Measurements from ENCODE around the gene SLC9A1. TPM values are rescaled to one million over a fixed set of nuclear protein-coding genes. Genes with fewer than 3 reads are reported as not detected.

Gene SLC9A1
- polyA plus RNA-seq, 1 of the 3 experiments (the other 2 are of a cell fraction), result 11.4 TPM

GRCh38 chr1:27111626-27112573 is 43.0 kb downstream of the SLC9A1 start:
- H4K20me1 ChIP-seq (ENCODE audit: insufficient read depth), result no peaks in the 10 kb centered on the region
- H3K9me2 ChIP-seq, result no peaks in the 10 kb centered on the region
- H2AFZ ChIP-seq (ENCODE audit: low read depth), result no peak overlapping the region
- H3F3A ChIP-seq (replicated peaks; ENCODE audit: insufficient read depth), result peaks cover 22% of the 10 kb centered on the region
- H3K4me3 ChIP-seq (ENCODE audit: low read depth in 2 of 2, low read length in 1 of 2), result no peak overlapping the region
- WGBS (ENCODE audit: low lambda C conversion rate), result 30% methylated on average over 4 of the region's 5 CpGs
- H3K36me3 ChIP-seq (replicated peaks in 1 of 2; ENCODE audit: control insufficient read depth in 1 of 2, insufficient read depth in 2 of 2, low read length in 1 of 2), result no peaks in the 10 kb centered on the region
- H3K4me1 ChIP-seq (ENCODE audit: control insufficient read depth in 1 of 2, insufficient read depth in 2 of 2, low read depth in 1 of 2, low read length in 1 of 2), result peaks cover 9 to 17% of the 10 kb centered on the region in 2 experiments; a peak in 3 of 4 replicates
- no peaks in the 10 kb centered on the region for H3K9me3 ChIP-seq
- peak overlapping the region; percentile 57; the same call in 1 of the 2 replicates for H3K4me2 ChIP-seq
- ChIA-PET POLR2A (no interaction called here), CTCF (interaction anchor here (0.7 to 7.3 kb wide), 19 partner anchors 11 to 551 kb away, joined by 3 to 71 read pairs (median 5); no protein-coding TSS in a partner anchor)
- H3K27ac ChIP-seq (ENCODE audit: low read depth in 2 of 2, low read length in 1 of 2), result peak overlapping the region; percentile 34 to 83
- peak; percentile 63 for DNase-seq
- H3K9ac ChIP-seq, result no peak overlapping the region
- H3K27me3 ChIP-seq (ENCODE audit: insufficient read depth), result no peaks in the 10 kb centered on the region
- H3K79me2 ChIP-seq (ENCODE audit: insufficient read depth), result peaks cover 27% of the 10 kb centered on the region
- no peak for TF ChIP-seq RFX5 (IDR thresholded peaks at IDR 0.05; ENCODE audit: low read length)
- no peak for TF ChIP-seq MEF2A (IDR thresholded peaks at IDR 0.05; ENCODE audit: borderline replicate concordance, low read depth)
- no peak for TF ChIP-seq USF2 (IDR thresholded peaks at IDR 0.05; ENCODE audit: borderline replicate concordance, low read depth, low read length)
- no peak for TF ChIP-seq EZH2phosphoT487 (IDR thresholded peaks at IDR 0.05; ENCODE audit: borderline replicate concordance, low read depth)
- TF ChIP-seq GABPA (IDR thresholded peaks at IDR 0.05; ENCODE audit: low read depth), result peak; percentile 53
- peak; percentile 87 for TF ChIP-seq MAX (IDR thresholded peaks at IDR 0.05; ENCODE audit: low read depth)
- TF ChIP-seq CTCF (IDR thresholded peaks at IDR 0.05), result peak; percentile 54
- TF ChIP-seq TEAD4 (IDR thresholded peaks at IDR 0.05; ENCODE audit: borderline replicate concordance, insufficient read depth), result no peak
- TF ChIP-seq PBX3 (IDR thresholded peaks at IDR 0.05), result peak; percentile 65; the same call in 1 of the 2 replicates
- TF ChIP-seq RAD21 (IDR thresholded peaks at IDR 0.05; ENCODE audit: low read length), result peak; percentile 70
- TF ChIP-seq IRF3 (IDR thresholded peaks at IDR 0.05; ENCODE audit: low read depth, low read length), result no peak
- no peak for TF ChIP-seq ZBTB33 (IDR thresholded peaks at IDR 0.05; ENCODE audit: borderline replicate concordance, low read depth)
- no peak for TF ChIP-seq GATA2 (CRISPR knock-in tag; IDR thresholded peaks at IDR 0.05)
- no peak for TF ChIP-seq FOXM1 (IDR thresholded peaks at IDR 0.05; ENCODE audit: low read depth)
- peak; percentile 58; the same call in 1 of the 2 replicates for TF ChIP-seq SIN3A (IDR thresholded peaks at IDR 0.05; ENCODE audit: borderline replicate concordance, low read depth, low read length)
- TF ChIP-seq POLR2AphosphoS5 (IDR thresholded peaks at IDR 0.05; ENCODE audit: low read depth, low read length), result no peak
- TF ChIP-seq SMC3 (IDR thresholded peaks at IDR 0.05; ENCODE audit: low read depth, low read length), result peak; percentile 60
- no peak for TF ChIP-seq NRF1 (IDR thresholded peaks at IDR 0.05; ENCODE audit: low read depth, low read length)
- TF ChIP-seq TAF1 (IDR thresholded peaks at IDR 0.05; ENCODE audit: borderline replicate concordance, low read depth, low read length), result no peak
- no peak for TF ChIP-seq RCOR1 (IDR thresholded peaks at IDR 0.05; ENCODE audit: low read length)
- TF ChIP-seq EP300 (IDR thresholded peaks at IDR 0.05; ENCODE audit: borderline replicate concordance in 1 of 2, low read depth in 1 of 2, low read length in 1 of 2), result peak in 1 of 2 experiments; percentile 47; a peak in 1 of 4 replicates
- no peak for TF ChIP-seq YY1 (IDR thresholded peaks at IDR 0.05; ENCODE audit: low read depth)
- TF ChIP-seq CHD2 (IDR thresholded peaks at IDR 0.05; ENCODE audit: low read length, partially characterized antibody), result no peak
- peak; percentile 23; the same call in 1 of the 2 replicates for TF ChIP-seq FOSL2 (IDR thresholded peaks at IDR 0.05; ENCODE audit: borderline replicate concordance, low read depth)
- TF ChIP-seq RXRA (IDR thresholded peaks at IDR 0.05; ENCODE audit: borderline replicate concordance, low read depth), result no peak
